ENCODE data around the gene MLLT1. TPM values are rescaled to one million over a fixed set of nuclear protein-coding genes. Genes with fewer than 3 reads are reported as not detected.

The MLLT1 gene
- total RNA-seq, 4 donors from 2014 or later: 21.5 to 46.9 (median 33.4) TPM

- H3K4me3 ChIP-seq: no peak overlapping the region
- peaks cover 24 to 74% (median 67%) of the 10 kb centered on the region in 4 donors for H3K36me3 ChIP-seq
- intact Hi-C loops (cut with DNase I): no loop called here
- no peaks in the 10 kb centered on the region for H3K9me3 ChIP-seq
- TF ChIP-seq POLR2A (IDR thresholded peaks at IDR 0.05; ENCODE audit: low read depth): no peak
- TF ChIP-seq EP300 (IDR thresholded peaks at IDR 0.05): no peak
- no peak for TF ChIP-seq CTCF (IDR thresholded peaks at IDR 0.05)
- TF ChIP-seq POLR2AphosphoS5 (IDR thresholded peaks at IDR 0.05): no peak
- no peak overlapping the region for H3K27ac ChIP-seq (replicated peaks in 1 of 4)
- WGBS: 83% methylated on average over 12 of the region's 12 CpGs
- H3K4me1 ChIP-seq: peaks cover 11 to 63% (median 21%) of the 10 kb centered on the region in 4 donors
- DNase-seq (ENCODE audit: extremely low spot score): no peak
- no peaks in the 10 kb centered on the region for H3K27me3 ChIP-seq
Measured at GRCh38 chr19:6226012-6226411, 53.8 kb downstream of the MLLT1 start.

- no peak for TF ChIP-seq POLR2A (IDR thresholded peaks at IDR 0.05; ENCODE audit: low read depth)
- 100% methylated on average over 6 of the region's 18 CpGs for WGBS
- no peak for DNase-seq (ENCODE audit: extremely low spot score)
- H3K4me1 ChIP-seq: peaks cover 17 to 68% (median 27%) of the 10 kb centered on the region in 4 donors
- no peaks in the 10 kb centered on the region for H3K27me3 ChIP-seq
- H3K36me3 ChIP-seq: peaks cover 25 to 79% (median 70%) of the 10 kb centered on the region in 4 donors
- H3K9me3 ChIP-seq: no peaks in the 10 kb centered on the region
- no peak overlapping the region for H3K4me3 ChIP-seq
- H3K27ac ChIP-seq (replicated peaks in 1 of 4): no peak overlapping the region
- intact Hi-C loops (cut with DNase I): no loop called here
Measured at GRCh38 chr19:6225232-6225865, 54.4 kb downstream of the MLLT1 start.

GRCh38 chr19:6224308-6224675 lies 55.5 kb downstream of the MLLT1 start:
- H3K9me3 ChIP-seq: no peaks in the 10 kb centered on the region
- no peak overlapping the region for H3K4me3 ChIP-seq
- H3K27me3 ChIP-seq: no peaks in the 10 kb centered on the region
- no peak for DNase-seq (ENCODE audit: extremely low spot score)
- H3K36me3 ChIP-seq: peaks cover 20 to 76% (median 65%) of the 10 kb centered on the region in 4 donors
- H3K4me1 ChIP-seq: peaks cover 27 to 69% (median 38%) of the 10 kb centered on the region in 4 donors
- WGBS: 86% methylated on average over 4 of the region's 4 CpGs
- no peak overlapping the region for H3K27ac ChIP-seq (replicated peaks in 1 of 4)
- intact Hi-C loops (cut with DNase I): no loop called here
- TF ChIP-seq POLR2AphosphoS5 (IDR thresholded peaks at IDR 0.05) (no peak), CTCF (IDR thresholded peaks at IDR 0.05) (no peak), EP300 (IDR thresholded peaks at IDR 0.05) (no peak), POLR2A (IDR thresholded peaks at IDR 0.05; ENCODE audit: low read depth) (no peak)

GRCh38 chr19:6223461-6224307 lies 56.1 kb downstream of the MLLT1 start:
- 79% methylated on average over 15 of the region's 18 CpGs for WGBS
- no peak for DNase-seq (ENCODE audit: extremely low spot score)
- TF ChIP-seq EP300 (IDR thresholded peaks at IDR 0.05): no peak
- TF ChIP-seq POLR2AphosphoS5 (IDR thresholded peaks at IDR 0.05): no peak
- no peak for TF ChIP-seq CTCF (IDR thresholded peaks at IDR 0.05)
- no peak for TF ChIP-seq POLR2A (IDR thresholded peaks at IDR 0.05; ENCODE audit: low read depth)
- peaks cover 27 to 69% (median 42%) of the 10 kb centered on the region in 4 donors for H3K4me1 ChIP-seq
- peaks cover 20 to 76% (median 62%) of the 10 kb centered on the region in 4 donors for H3K36me3 ChIP-seq
- H3K27me3 ChIP-seq: no peaks in the 10 kb centered on the region
- intact Hi-C loops (cut with DNase I): no loop called here
- no peak overlapping the region for H3K27ac ChIP-seq (replicated peaks in 1 of 4)
- no peaks in the 10 kb centered on the region for H3K9me3 ChIP-seq
- H3K4me3 ChIP-seq: no peak overlapping the region

- Histone ChIP-seq H3K27ac (replicated peaks in 1 of 4) (no peak overlapping the region), H3K27me3 (no peaks in the 10 kb centered on the region), H3K36me3 (peaks cover 20 to 76% (median 61%) of the 10 kb centered on the region in 4 donors), H3K4me3 (no peak overlapping the region), H3K9me3 (no peaks in the 10 kb centered on the region), H3K4me1 (peaks cover 32 to 69% (median 46%) of the 10 kb centered on the region in 4 donors)
- TF ChIP-seq POLR2A (IDR thresholded peaks at IDR 0.05; ENCODE audit: low read depth) (no peak), EP300 (IDR thresholded peaks at IDR 0.05) (no peak), POLR2AphosphoS5 (IDR thresholded peaks at IDR 0.05) (no peak), CTCF (IDR thresholded peaks at IDR 0.05) (no peak)
- intact Hi-C loops (cut with DNase I): no loop called here
- DNase-seq (ENCODE audit: extremely low spot score): no peak
- WGBS: 72% methylated on average over 6 of the region's 18 CpGs
Measured at GRCh38 chr19:6222884-6223283, 56.9 kb downstream of the MLLT1 start.
